ENCODE measurements around the gene AOAH. TPM values are rescaled to one million over a fixed set of nuclear protein-coding genes. Genes with fewer than 3 reads are reported as not detected.

Gene AOAH
- total and polyA plus RNA-seq, 2 experiments from 2014 or later: not detected

GRCh38 chr7:36736090-36736898 is 12.0 kb upstream of the AOAH start:
- DNase-seq: no peak
- Histone ChIP-seq H2AFZ (no peak overlapping the region), H3K4me2 (ENCODE audit: unreplicated experiment) (no peak overlapping the region), H3K27ac (no peak overlapping the region), H3F3A (ENCODE audit: insufficient read depth) (no peaks in the 10 kb centered on the region), H3K9me2 (ENCODE audit: insufficient read depth) (no peaks in the 10 kb centered on the region), H4K20me1 (ENCODE audit: insufficient read depth) (no peaks in the 10 kb centered on the region), H3K9me3 (ENCODE audit: low read depth) (no peaks in the 10 kb centered on the region), H3K79me2 (ENCODE audit: insufficient read depth) (no peaks in the 10 kb centered on the region), H3K4me3 (no peak overlapping the region), H3K36me3 (ENCODE audit: low read depth) (no peaks in the 10 kb centered on the region; the same call in 1 of the 2 replicates), H3K9ac (no peak overlapping the region), H3K27me3 (replicated peaks; ENCODE audit: insufficient read depth) (no peaks in the 10 kb centered on the region), H3K4me1 (ENCODE audit: insufficient read depth) (no peaks in the 10 kb centered on the region)
- in situ Hi-C loops (cut with MboI): no loop called here
- TF ChIP-seq EZH2 (IDR thresholded peaks at IDR 0.05; ENCODE audit: insufficient read depth, poor library complexity, severe bottlenecking): no peak
- 27% methylated on average over 4 of the region's 4 CpGs for WGBS, 2 experiments (ENCODE audit: low coverage in 1 of 2, low lambda C conversion rate in 2 of 2, missing lambda C conversion rate in 2 of 2)

- no peaks in the 10 kb centered on the region for H3K79me2 ChIP-seq (ENCODE audit: insufficient read depth)
- no peaks in the 10 kb centered on the region for H3K4me1 ChIP-seq (ENCODE audit: insufficient read depth)
- H4K20me1 ChIP-seq (ENCODE audit: insufficient read depth): no peaks in the 10 kb centered on the region
- H3K9me2 ChIP-seq (ENCODE audit: insufficient read depth): no peaks in the 10 kb centered on the region
- TF ChIP-seq EZH2phosphoT487 (IDR thresholded peaks at IDR 0.05; ENCODE audit: insufficient read depth, low read depth): no peak
- TF ChIP-seq EZH2 (IDR thresholded peaks at IDR 0.05; ENCODE audit: insufficient read depth, poor library complexity, severe bottlenecking): no peak
- H3K9me3 ChIP-seq (ENCODE audit: low read depth): no peaks in the 10 kb centered on the region
- no peaks in the 10 kb centered on the region; the same call in 1 of the 2 replicates for H3K36me3 ChIP-seq (ENCODE audit: low read depth)
- H3K27ac ChIP-seq: no peak overlapping the region
- no peak overlapping the region for H3K4me2 ChIP-seq (ENCODE audit: unreplicated experiment)
- no peak overlapping the region for H2AFZ ChIP-seq
- in situ Hi-C loops (cut with MboI): no loop called here
- 10 to 19% methylated on average over 2 of the region's 2 CpGs for WGBS, 2 experiments (ENCODE audit: low coverage in 1 of 2, low lambda C conversion rate in 2 of 2, missing lambda C conversion rate in 2 of 2)
- no peak overlapping the region for H3K4me3 ChIP-seq
- DNase-seq: no peak
- H3K9ac ChIP-seq: no peak overlapping the region
- no peaks in the 10 kb centered on the region for H3F3A ChIP-seq (ENCODE audit: insufficient read depth)
- no peaks in the 10 kb centered on the region for H3K27me3 ChIP-seq (replicated peaks; ENCODE audit: insufficient read depth)
These were observed 10.9 kb upstream of the AOAH start for GRCh38 chr7:36735172-36735571.

- Histone ChIP-seq H3K27ac (no peak overlapping the region), H3K36me3 (ENCODE audit: low read depth) (no peaks in the 10 kb centered on the region; the same call in 1 of the 2 replicates), H3F3A (ENCODE audit: insufficient read depth) (no peaks in the 10 kb centered on the region), H3K9ac (no peak overlapping the region), H3K4me1 (ENCODE audit: insufficient read depth) (no peaks in the 10 kb centered on the region), H4K20me1 (ENCODE audit: insufficient read depth) (no peaks in the 10 kb centered on the region), H3K27me3 (replicated peaks; ENCODE audit: insufficient read depth) (no peaks in the 10 kb centered on the region), H3K9me2 (ENCODE audit: insufficient read depth) (no peaks in the 10 kb centered on the region), H3K4me2 (ENCODE audit: unreplicated experiment) (no peak overlapping the region), H3K4me3 (no peak overlapping the region), H3K9me3 (ENCODE audit: low read depth) (no peaks in the 10 kb centered on the region), H2AFZ (no peak overlapping the region), H3K79me2 (ENCODE audit: insufficient read depth) (no peaks in the 10 kb centered on the region)
- DNase-seq: no peak
- WGBS, 2 experiments (ENCODE audit: low coverage in 1 of 2, low lambda C conversion rate in 2 of 2, missing lambda C conversion rate in 2 of 2): 44 to 48% methylated on average over 3 of the region's 3 CpGs
- TF ChIP-seq EZH2phosphoT487 (IDR thresholded peaks at IDR 0.05; ENCODE audit: insufficient read depth, low read depth) (no peak), EZH2 (IDR thresholded peaks at IDR 0.05; ENCODE audit: insufficient read depth, poor library complexity, severe bottlenecking) (no peak)
- in situ Hi-C loops (cut with MboI): no loop called here
These were observed 10.4 kb upstream of the AOAH start for GRCh38 chr7:36734731-36735130.

- Histone ChIP-seq H2AFZ (no peak overlapping the region), H3K9ac (no peak overlapping the region), H3K4me1 (ENCODE audit: insufficient read depth) (no peaks in the 10 kb centered on the region), H3K4me3 (no peak overlapping the region), H3K27me3 (replicated peaks; ENCODE audit: insufficient read depth) (no peaks in the 10 kb centered on the region), H3K36me3 (ENCODE audit: low read depth) (no peaks in the 10 kb centered on the region; the same call in 1 of the 2 replicates), H4K20me1 (ENCODE audit: insufficient read depth) (no peaks in the 10 kb centered on the region), H3K9me3 (ENCODE audit: low read depth) (no peaks in the 10 kb centered on the region), H3F3A (ENCODE audit: insufficient read depth) (no peaks in the 10 kb centered on the region), H3K4me2 (ENCODE audit: unreplicated experiment) (no peak overlapping the region), H3K9me2 (ENCODE audit: insufficient read depth) (no peaks in the 10 kb centered on the region), H3K27ac (no peak overlapping the region), H3K79me2 (ENCODE audit: insufficient read depth) (no peaks in the 10 kb centered on the region)
- whole genome bisulfite sequencing, 2 experiments (ENCODE audit: low coverage in 1 of 2, low lambda C conversion rate in 2 of 2, missing lambda C conversion rate in 2 of 2): 41 to 45% methylated on average over 3 of the region's 3 CpGs
- no peak for TF ChIP-seq EZH2phosphoT487 (IDR thresholded peaks at IDR 0.05; ENCODE audit: insufficient read depth, low read depth)
- no peak for TF ChIP-seq EZH2 (IDR thresholded peaks at IDR 0.05; ENCODE audit: insufficient read depth, poor library complexity, severe bottlenecking)
- DNase-seq: no peak
- in situ Hi-C loops (cut with MboI): no loop called here
These were observed 9.1 kb upstream of the AOAH start for GRCh38 chr7:36733411-36733810.

Measured in GM23248 (cell line).